Measurements from ENCODE around the gene MYBPH. TPM values are rescaled to one million over a fixed set of nuclear protein-coding genes. Genes with fewer than 3 reads are reported as not detected.

Gene MYBPH
- total RNA-seq, 1 experiment from 2014 or later = not detected

GRCh38 chr1:203206129-203206687, 30.6 kb upstream of the MYBPH start:
- H3K27me3 ChIP-seq = no peaks in the 10 kb centered on the region
- DNase-seq = no peak
- no peaks in the 10 kb centered on the region for H3K36me3 ChIP-seq
- no peak overlapping the region for H3K4me3 ChIP-seq
- no peaks in the 10 kb centered on the region for H3K9me3 ChIP-seq

DNA sequence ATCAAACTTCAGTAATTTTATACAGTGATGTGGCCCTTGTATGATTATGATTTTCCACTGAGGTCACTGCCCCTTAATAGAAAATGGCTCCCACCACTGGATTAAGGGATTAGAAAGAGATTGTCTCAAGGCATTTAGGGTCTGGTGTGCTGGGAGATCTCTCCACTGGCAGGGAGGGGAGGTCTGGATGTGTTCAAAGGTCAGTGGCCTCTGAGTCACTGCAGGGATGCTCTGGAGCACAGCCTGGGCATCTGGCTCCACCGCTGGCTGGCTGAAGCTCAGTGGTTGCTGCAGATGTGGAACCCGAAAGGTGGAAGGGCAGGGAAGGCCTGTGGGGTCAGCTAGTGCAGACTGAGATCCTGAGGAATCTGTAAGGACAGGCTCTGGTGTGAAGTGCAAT, 29.1 kb upstream of the MYBPH start:
- no peaks in the 10 kb centered on the region for H3K27me3 ChIP-seq
- H3K4me3 ChIP-seq = no peak overlapping the region
- DNase-seq = peak; percentile 82
- no peaks in the 10 kb centered on the region for H3K9me3 ChIP-seq
- no peaks in the 10 kb centered on the region for H3K36me3 ChIP-seq

- peak; percentile 89 for DNase-seq
- Histone ChIP-seq H3K4me3 (no peak overlapping the region), H3K27me3 (no peaks in the 10 kb centered on the region), H3K36me3 (no peaks in the 10 kb centered on the region), H3K9me3 (no peaks in the 10 kb centered on the region)
Observed at GRCh38 chr1:203202431-203203245, 27.0 kb upstream of the MYBPH start.

DNA sequence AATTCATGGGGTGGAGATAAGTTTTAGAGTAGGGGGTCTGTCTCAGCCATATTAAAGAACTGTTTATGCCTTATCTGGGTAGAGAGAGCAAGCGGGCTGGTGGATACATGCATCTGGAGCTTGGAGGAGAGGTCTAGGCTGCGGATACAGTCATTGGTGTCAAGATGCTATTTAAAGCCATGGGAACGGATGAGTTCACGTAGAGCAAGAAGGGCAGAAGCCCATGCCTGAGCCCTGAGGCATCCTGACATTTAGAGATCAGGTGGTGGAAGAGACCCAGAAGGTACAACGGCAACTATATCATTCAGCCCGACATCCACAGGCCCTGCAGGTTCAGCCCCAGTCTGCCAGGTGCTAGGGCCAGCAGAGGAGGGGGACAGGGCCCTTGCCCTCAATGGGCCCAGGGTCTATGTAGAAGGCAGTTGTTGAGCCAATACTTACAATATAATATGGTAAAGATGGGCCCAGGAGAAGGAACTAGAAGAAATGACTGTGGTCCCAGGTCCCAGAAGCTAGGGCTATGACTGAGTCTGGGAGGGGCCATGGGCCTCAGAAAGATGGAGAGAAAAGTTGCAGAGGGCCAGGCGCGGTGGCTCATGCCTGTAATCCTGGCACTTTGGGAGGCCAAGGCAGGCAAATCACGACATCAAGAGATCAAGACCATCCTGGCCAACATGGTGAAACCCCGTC, 26.0 kb upstream of the MYBPH start:
- Histone ChIP-seq H3K36me3 (no peaks in the 10 kb centered on the region), H3K9me3 (no peaks in the 10 kb centered on the region), H3K4me3 (no peak overlapping the region), H3K27me3 (no peaks in the 10 kb centered on the region)
- DNase-seq = no peak

- Histone ChIP-seq H3K9me3 (no peaks in the 10 kb centered on the region), H3K4me3 (no peak overlapping the region), H3K27me3 (no peaks in the 10 kb centered on the region), H3K36me3 (no peaks in the 10 kb centered on the region)
- DNase-seq = no peak
Observed at GRCh38 chr1:203200916-203201315, 25.3 kb upstream of the MYBPH start.

- no peaks in the 10 kb centered on the region for H3K36me3 ChIP-seq
- no peaks in the 10 kb centered on the region for H3K9me3 ChIP-seq
- H3K27me3 ChIP-seq = no peaks in the 10 kb centered on the region
- H3K4me3 ChIP-seq = no peak overlapping the region
- DNase-seq = peak; percentile 97
Observed at GRCh38 chr1:203199816-203200571, 24.4 kb upstream of the MYBPH start.

GRCh38 chr1:203199481-203199815, 23.8 kb upstream of the MYBPH start:
- H3K9me3 ChIP-seq = no peaks in the 10 kb centered on the region
- no peak overlapping the region for H3K4me3 ChIP-seq
- H3K27me3 ChIP-seq = no peaks in the 10 kb centered on the region
- DNase-seq = no peak
- H3K36me3 ChIP-seq = no peaks in the 10 kb centered on the region

DNA sequence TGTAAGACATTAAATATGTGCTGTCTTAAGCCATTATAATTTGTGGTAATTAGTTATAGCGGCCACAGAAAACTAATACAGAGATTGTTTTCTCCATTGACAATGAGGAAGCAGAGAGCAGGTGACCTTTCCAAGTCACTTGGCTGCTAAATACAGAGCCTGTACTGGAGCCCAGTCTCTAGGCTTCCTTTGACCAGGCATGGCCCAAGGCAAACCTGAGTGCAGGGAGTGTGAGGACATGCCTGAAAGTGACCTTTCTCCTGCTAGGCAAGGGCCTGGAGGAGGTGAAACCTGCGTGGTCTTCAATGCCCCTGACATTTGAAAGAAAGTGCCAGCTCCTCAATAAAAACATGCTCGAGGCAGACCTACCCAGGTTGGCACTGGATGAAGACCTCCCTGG, 23.4 kb upstream of the MYBPH start:
- DNase-seq = no peak
- H3K27me3 ChIP-seq = no peaks in the 10 kb centered on the region
- H3K4me3 ChIP-seq = no peak overlapping the region
- H3K36me3 ChIP-seq = no peaks in the 10 kb centered on the region
- no peaks in the 10 kb centered on the region for H3K9me3 ChIP-seq

DNA sequence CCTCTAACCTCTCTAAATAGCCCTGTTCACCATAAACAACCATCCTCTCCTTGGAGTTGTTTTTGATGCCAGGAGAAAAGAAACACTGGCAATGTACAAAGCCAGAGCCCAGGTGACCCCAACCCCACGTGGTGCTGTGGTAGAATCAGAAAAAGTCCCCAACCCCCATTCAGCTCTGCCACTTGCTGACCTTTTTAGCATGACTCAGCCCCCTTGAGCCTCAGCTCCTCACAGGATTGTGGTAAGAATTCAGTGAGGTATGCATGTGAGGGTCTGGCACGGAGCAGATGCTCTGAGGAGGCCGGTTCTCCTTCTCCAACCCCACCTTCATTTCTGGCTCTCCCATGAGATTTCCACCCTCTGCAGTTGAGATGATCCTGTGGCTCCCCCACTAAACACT, 22.0 kb upstream of the MYBPH start:
- Histone ChIP-seq H3K36me3 (no peaks in the 10 kb centered on the region), H3K9me3 (no peaks in the 10 kb centered on the region), H3K4me3 (no peak overlapping the region), H3K27me3 (no peaks in the 10 kb centered on the region)
- peak; percentile 82 for DNase-seq

- H3K9me3 ChIP-seq = no peaks in the 10 kb centered on the region
- H3K36me3 ChIP-seq = no peaks in the 10 kb centered on the region
- no peaks in the 10 kb centered on the region for H3K27me3 ChIP-seq
- H3K4me3 ChIP-seq = no peak overlapping the region
- DNase-seq = no peak
Observed at GRCh38 chr1:203196371-203196770, 20.7 kb upstream of the MYBPH start.

GRCh38 chr1:203190949-203191348, 15.3 kb upstream of the MYBPH start:
- no peak for DNase-seq
- no peaks in the 10 kb centered on the region for H3K27me3 ChIP-seq
- no peak overlapping the region for H3K4me3 ChIP-seq
- H3K9me3 ChIP-seq = no peaks in the 10 kb centered on the region
- no peaks in the 10 kb centered on the region for H3K36me3 ChIP-seq

DNA sequence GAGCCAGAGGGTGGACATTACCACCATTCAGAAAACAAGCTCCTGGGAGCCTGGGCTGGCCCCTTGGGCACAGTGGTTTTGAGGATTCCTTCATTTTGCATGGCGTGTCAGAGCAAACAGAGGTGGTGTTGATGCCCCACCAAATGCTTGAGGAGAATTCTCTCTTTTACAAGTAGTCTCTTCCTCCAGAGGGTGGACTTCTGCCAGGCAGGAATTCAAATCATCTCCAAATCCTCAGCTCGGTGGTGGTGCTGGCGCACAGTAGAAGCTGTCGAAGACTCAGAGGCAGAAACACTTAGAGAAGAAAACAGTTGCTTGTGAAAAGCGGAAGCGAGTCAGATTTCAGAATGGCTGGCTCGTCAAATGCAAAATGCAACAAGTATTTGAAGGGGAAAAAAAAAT, 14.3 kb upstream of the MYBPH start:
- Histone ChIP-seq H3K27me3 (no peaks in the 10 kb centered on the region), H3K9me3 (no peaks in the 10 kb centered on the region)
- DNase-seq = peak; percentile 79

GRCh38 chr1:203188686-203189232, 13.1 kb upstream of the MYBPH start:
- no peaks in the 10 kb centered on the region for H3K27me3 ChIP-seq
- H3K36me3 ChIP-seq = no peaks in the 10 kb centered on the region
- H3K9me3 ChIP-seq = no peaks in the 10 kb centered on the region
- no peak overlapping the region for H3K4me3 ChIP-seq
- DNase-seq = no peak

More for the DNA sequence above, 14.3 kb upstream of the MYBPH start:
- H3K36me3 ChIP-seq = no peaks in the 10 kb centered on the region
- H3K4me3 ChIP-seq = no peak overlapping the region

GRCh38 chr1:203187689-203188264, 12.2 kb upstream of the MYBPH start:
- no peak for DNase-seq
- no peaks in the 10 kb centered on the region for H3K9me3 ChIP-seq
- H3K36me3 ChIP-seq = no peaks in the 10 kb centered on the region
- no peaks in the 10 kb centered on the region for H3K27me3 ChIP-seq
- H3K4me3 ChIP-seq = no peak overlapping the region

DNA sequence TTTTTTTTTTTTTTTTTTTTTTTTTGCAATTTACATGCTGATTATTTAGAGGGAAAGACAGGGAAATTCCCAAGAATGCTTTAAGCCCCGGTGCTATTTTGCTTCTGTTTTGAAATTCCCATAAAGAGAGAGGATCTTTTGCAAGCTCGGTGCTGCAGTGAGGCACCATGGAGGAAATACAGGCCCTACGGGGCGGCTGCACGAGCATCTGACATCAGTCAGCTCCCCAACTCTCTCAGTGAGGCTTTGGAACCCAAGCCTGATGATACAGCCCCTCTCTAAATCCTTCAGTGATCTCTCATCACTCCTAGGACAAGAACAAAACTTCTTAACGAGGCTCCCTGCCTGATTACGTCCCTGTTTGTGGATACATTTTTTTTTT, 11.7 kb upstream of the MYBPH start:
- no peak for DNase-seq
- Histone ChIP-seq H3K27me3 (no peaks in the 10 kb centered on the region), H3K36me3 (no peaks in the 10 kb centered on the region), H3K9me3 (no peaks in the 10 kb centered on the region), H3K4me3 (no peak overlapping the region)

GRCh38 chr1:203186446-203187303, 11.0 kb upstream of the MYBPH start, which contains the start of gene CHI3L1:
Gene CHI3L1 (minus strand): TSS chr1:203186704. CDS start chr1:203186623, 81 bp downstream.
- Histone ChIP-seq H3K4me3 (no peak within 1 kb of the TSS), H3K36me3 (no peaks in the 10 kb centered on the region), H3K9me3 (no peaks in the 10 kb centered on the region), H3K27me3 (no peaks in the 10 kb centered on the region)
- peak; percentile 61 for DNase-seq
